ENCODE measurements around the gene BPGM.

The BPGM gene

DNA sequence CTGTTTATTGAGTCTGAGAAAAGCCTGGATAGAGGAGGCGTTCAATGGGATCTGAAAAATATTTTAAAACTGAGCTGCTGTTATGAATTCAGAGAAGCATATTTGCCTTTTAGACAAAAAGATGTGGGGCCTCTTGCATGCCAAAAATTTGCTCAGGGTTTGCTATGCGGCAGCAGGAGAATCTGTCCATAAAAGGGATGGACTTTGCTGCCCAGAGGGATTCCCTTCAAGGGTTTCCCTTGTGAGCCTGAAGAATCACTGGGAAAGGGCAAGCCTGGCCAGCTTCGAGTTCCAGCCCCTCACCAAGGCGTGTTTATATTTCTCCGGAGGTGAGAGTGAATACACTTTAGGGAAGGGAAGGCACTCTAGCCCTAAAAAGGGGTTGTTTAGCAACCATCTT, 77.2 kb downstream of the BPGM start:
- DNase-seq: no peak

- DNase-seq: no peak
These were observed 78.0 kb downstream of the BPGM start for GRCh38 chr7:134724606-134725005.

GRCh38 chr7:134726581-134726980, 79.9 kb downstream of the BPGM start:
- DNase-seq: no peak

- no peak for DNase-seq
These were observed 81.1 kb downstream of the BPGM start for GRCh38 chr7:134727711-134728110.

Data from stimulated activated CD4-positive, alpha-beta T cell treated with anti-CD3 and anti-CD28 coated beads, Interleukin-2, amount 100 ng/mL, for 24 hours (primary cell).